Measurements from ENCODE around the gene TLE7. TPM values are rescaled to one million over a fixed set of nuclear protein-coding genes. Genes with fewer than 3 reads are reported as not detected.

TLE7 gene
- total RNA-seq, 2 donors from 2014 or later: not detected

DNA sequence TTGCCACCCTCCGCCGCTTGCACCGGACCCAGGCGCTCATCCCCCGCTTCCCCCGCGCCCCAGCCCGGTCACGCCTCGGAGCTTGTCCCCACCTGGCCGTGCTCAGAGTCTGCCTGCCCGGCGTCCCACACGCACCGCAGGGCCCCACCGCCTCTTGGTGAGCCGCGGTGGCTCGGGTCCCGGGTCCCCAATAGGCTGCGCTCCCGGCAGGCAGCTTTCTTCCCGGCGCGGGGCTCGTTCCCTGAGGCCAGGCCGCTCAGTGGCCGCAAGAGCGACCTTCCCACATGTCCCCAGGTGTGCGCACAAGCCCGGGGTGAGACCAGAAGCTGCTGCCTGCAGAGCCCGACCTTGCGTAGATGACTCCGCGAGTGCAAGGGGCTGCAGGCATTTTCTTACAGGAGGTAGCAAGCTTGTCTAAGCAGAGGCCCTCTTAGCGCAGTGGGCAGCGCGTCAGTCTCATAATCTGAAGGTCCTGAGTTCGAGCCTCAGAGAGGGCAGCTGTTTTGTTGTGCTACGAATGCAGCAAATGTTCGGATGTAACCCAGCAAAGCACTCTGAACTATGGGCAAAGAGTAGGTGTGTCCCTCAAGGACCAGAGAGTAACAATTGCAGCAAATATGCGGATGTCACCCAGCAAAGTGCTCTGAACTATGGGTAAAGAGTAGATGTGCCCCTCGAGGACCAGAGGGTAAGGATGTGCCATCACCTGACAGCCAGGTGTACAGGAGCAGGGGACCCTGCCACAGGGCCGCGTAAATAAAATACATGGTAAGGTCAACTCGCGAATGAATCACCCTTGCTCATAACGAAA lies 15.6 kb downstream of the TLE7 start:
- peak overlapping the region in 1 of 4 donors; percentile 55 for H3K27ac ChIP-seq
- no peaks in the 10 kb centered on the region for H3K27me3 ChIP-seq
- H3K36me3 ChIP-seq (replicated peaks in 1 of 2; ENCODE audit: insufficient read depth in 1 of 2, low read depth in 2 of 2): no peaks in the 10 kb centered on the region
- intact Hi-C loops (cut with DNase I): no loop called here
- WGBS, 2 donors: 0 to 3% methylated on average over 9 to 36 of the region's 48 CpGs
- TF ChIP-seq CTCF (IDR thresholded peaks at IDR 0.05) (no peak), POLR2A (IDR thresholded peaks at IDR 0.05) (no peak)
- ATAC-seq (peak; percentile 33), DNase-seq (peak; percentile 31 to 76 (median 66))
- no peaks in the 10 kb centered on the region for H3K9me3 ChIP-seq
- H3K4me3 ChIP-seq: no peak overlapping the region
- no peaks in the 10 kb centered on the region for H3K4me1 ChIP-seq

GRCh38 chr16:71425746-71426068 lies 16.1 kb downstream of the TLE7 start:
- DNase-seq: no peak
- Histone ChIP-seq H3K27ac (no peak overlapping the region), H3K4me1 (no peaks in the 10 kb centered on the region), H3K4me3 (no peak overlapping the region), H3K9me3 (no peaks in the 10 kb centered on the region), H3K27me3 (no peaks in the 10 kb centered on the region), H3K36me3 (replicated peaks in 1 of 2; ENCODE audit: insufficient read depth in 1 of 2, low read depth in 2 of 2) (no peaks in the 10 kb centered on the region)
- ATAC-seq: peak; percentile 12
- WGBS, 2 donors: 8 to 16% methylated on average over 16 of the region's 18 CpGs
- intact Hi-C loops (cut with DNase I): no loop called here
- TF ChIP-seq CTCF (IDR thresholded peaks at IDR 0.05) (no peak), POLR2A (IDR thresholded peaks at IDR 0.05) (no peak)

DNA sequence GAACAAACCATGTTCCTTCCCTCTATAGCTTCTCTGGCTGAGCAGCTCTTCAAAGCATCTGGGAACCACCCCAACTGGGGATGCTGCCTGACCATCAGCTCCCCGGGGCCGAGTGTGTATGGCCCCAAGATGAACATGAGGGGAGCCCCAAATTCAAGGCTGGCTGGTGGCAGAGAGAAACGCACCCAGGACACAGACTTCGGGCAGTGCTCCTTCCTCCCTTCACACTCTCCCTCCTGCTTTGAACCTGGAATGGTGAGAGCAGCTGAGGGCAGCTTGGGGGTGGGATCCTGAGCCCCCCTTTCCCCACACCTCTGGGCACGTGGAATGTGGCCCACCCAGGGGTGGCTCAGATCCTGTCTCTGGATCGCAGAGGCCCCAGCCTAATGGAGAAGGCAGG lies 17.2 kb downstream of the TLE7 start:
- H3K9me3 ChIP-seq: no peaks in the 10 kb centered on the region
- intact Hi-C loops (cut with DNase I): no loop called here
- H3K27ac ChIP-seq: no peak overlapping the region
- H3K4me3 ChIP-seq: no peak overlapping the region
- WGBS, 2 donors: 41 to 49% methylated on average over 2 to 6 of the region's 6 CpGs
- no peak for TF ChIP-seq POLR2A (IDR thresholded peaks at IDR 0.05)
- no peak for TF ChIP-seq CTCF (IDR thresholded peaks at IDR 0.05)
- no peaks in the 10 kb centered on the region for H3K36me3 ChIP-seq (replicated peaks in 1 of 2; ENCODE audit: insufficient read depth in 1 of 2, low read depth in 2 of 2)
- H3K27me3 ChIP-seq: no peaks in the 10 kb centered on the region
- H3K4me1 ChIP-seq: no peaks in the 10 kb centered on the region
- ATAC-seq (no peak), DNase-seq (no peak)

- intact Hi-C loops (cut with DNase I): no loop called here
- Histone ChIP-seq H3K4me1 (no peaks in the 10 kb centered on the region), H3K36me3 (replicated peaks in 1 of 2; ENCODE audit: insufficient read depth in 1 of 2, low read depth in 2 of 2) (no peaks in the 10 kb centered on the region), H3K9me3 (no peaks in the 10 kb centered on the region), H3K4me3 (no peak overlapping the region), H3K27me3 (no peaks in the 10 kb centered on the region), H3K27ac (no peak overlapping the region)
- DNase-seq: no peak
- WGBS, 2 donors: 65 to 74% methylated on average over 7 of the region's 7 CpGs
- TF ChIP-seq POLR2A (IDR thresholded peaks at IDR 0.05) (no peak), CTCF (IDR thresholded peaks at IDR 0.05) (no peak)
- ATAC-seq: no peak
These were observed 18.0 kb downstream of the TLE7 start for GRCh38 chr16:71423865-71424264.

DNA sequence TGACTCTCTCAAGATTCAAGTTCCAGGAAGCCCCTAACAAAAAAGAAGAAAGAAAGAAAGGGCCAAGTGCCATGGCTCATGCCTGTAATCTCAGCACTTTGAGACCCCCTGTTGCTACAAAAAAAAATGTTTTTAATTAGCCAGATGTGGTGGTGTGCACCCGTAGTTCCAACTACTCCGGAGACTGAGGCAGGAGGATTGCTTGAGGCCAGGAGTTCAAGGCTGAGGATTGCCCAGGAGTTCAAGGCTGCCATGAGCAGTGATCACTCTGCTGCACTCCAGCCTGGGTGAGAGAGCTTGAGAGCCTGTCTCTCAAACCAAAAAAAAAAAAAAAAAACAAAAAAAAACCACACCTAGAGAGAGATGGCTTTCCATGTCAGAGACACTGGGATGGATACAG lies 18.8 kb downstream of the TLE7 start:
- ATAC-seq (no peak), DNase-seq (no peak)
- Histone ChIP-seq H3K27me3 (no peaks in the 10 kb centered on the region), H3K36me3 (replicated peaks in 1 of 2; ENCODE audit: insufficient read depth in 1 of 2, low read depth in 2 of 2) (no peaks in the 10 kb centered on the region), H3K9me3 (no peaks in the 10 kb centered on the region), H3K27ac (no peak overlapping the region), H3K4me3 (no peak overlapping the region), H3K4me1 (no peaks in the 10 kb centered on the region)
- 61% methylated on average over 2 of the region's 2 CpGs for WGBS, 2 donors
- intact Hi-C loops (cut with DNase I): no loop called here
- TF ChIP-seq CTCF (IDR thresholded peaks at IDR 0.05) (no peak), POLR2A (IDR thresholded peaks at IDR 0.05) (no peak)
